ENCODE data around the gene WDR4. TPM values are rescaled to one million over a fixed set of nuclear protein-coding genes. Genes with fewer than 3 reads are reported as not detected.
"Not testable (repeated sequence)": the region's sequence is repeated elsewhere in the genome, so short reads cannot be mapped to it uniquely, and the experiment has no call there.

WDR4 gene
- total RNA-seq, 4 donors from 2014 or later, result 13.0 to 30.6 (median 17.4) TPM

DNA sequence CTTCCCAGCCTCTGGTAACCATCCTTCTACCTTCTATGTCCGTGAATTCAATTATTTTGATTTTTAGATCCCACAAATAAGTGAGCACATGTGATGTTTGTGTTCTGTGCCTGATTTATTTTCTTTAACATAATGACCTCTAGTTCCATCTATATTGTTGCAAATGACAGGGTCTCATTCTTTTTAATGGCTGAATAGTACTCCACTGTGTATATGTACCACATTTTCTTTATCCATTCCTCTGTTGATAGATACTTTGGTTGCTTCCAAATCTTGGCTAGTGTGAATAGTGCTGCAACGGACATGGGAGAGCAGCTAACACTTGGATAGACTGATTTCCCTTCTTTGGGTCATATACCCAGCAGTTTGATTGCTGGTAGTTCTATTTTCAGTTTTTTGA, 51.8 kb downstream of the WDR4 start:
- DNase-seq (ENCODE audit: low spot score in 2 of 2), result no peak
- H3K4me3 ChIP-seq, result no peak overlapping the region
- TF ChIP-seq EP300 (IDR thresholded peaks at IDR 0.05) (no peak), CTCF (IDR thresholded peaks at IDR 0.05) (no peak), POLR2A (IDR thresholded peaks at IDR 0.05) (no peak)
- WGBS, 2 donors, result 76 to 85% methylated on average over 2 of the region's 2 CpGs
- peaks cover 0 to 9% (median 0%) of the 10 kb centered on the region in 4 donors for H3K9me3 ChIP-seq
- H3K27me3 ChIP-seq, result peaks cover 0 to 55% of the 10 kb centered on the region in 2 donors
- H3K36me3 ChIP-seq, result no peaks in the 10 kb centered on the region
- H3K27ac ChIP-seq, result no peak overlapping the region
- H3K4me1 ChIP-seq, result no peaks in the 10 kb centered on the region

- H3K9me3 ChIP-seq, result no peaks in the 10 kb centered on the region
- H3K36me3 ChIP-seq, result no peaks in the 10 kb centered on the region
- TF ChIP-seq POLR2A (IDR thresholded peaks at IDR 0.05), result no peak
- TF ChIP-seq EP300 (IDR thresholded peaks at IDR 0.05), result no peak
- no peak for TF ChIP-seq CTCF (IDR thresholded peaks at IDR 0.05)
- no peak for DNase-seq (ENCODE audit: low spot score in 2 of 2)
- no peaks in the 10 kb centered on the region for H3K27me3 ChIP-seq
- no peak overlapping the region for H3K27ac ChIP-seq
- 83 to 89% methylated on average over 8 of the region's 8 CpGs for WGBS, 2 donors
- H3K4me1 ChIP-seq, result no peaks in the 10 kb centered on the region
- no peak overlapping the region for H3K4me3 ChIP-seq
Measured at GRCh38 chr21:42820616-42821465, 58.5 kb downstream of the WDR4 start.

- Histone ChIP-seq H3K27ac (no peak overlapping the region), H3K4me3 (no peak overlapping the region), H3K27me3 (no peaks in the 10 kb centered on the region), H3K36me3 (no peaks in the 10 kb centered on the region), H3K9me3 (no peaks in the 10 kb centered on the region), H3K4me1 (no peaks in the 10 kb centered on the region)
- 74 to 88% methylated on average over 7 of the region's 7 CpGs for WGBS, 2 donors
- no peak for DNase-seq (ENCODE audit: low spot score in 2 of 2)
- TF ChIP-seq CTCF (IDR thresholded peaks at IDR 0.05), result no peak
- TF ChIP-seq POLR2A (IDR thresholded peaks at IDR 0.05), result no peak
- no peak for TF ChIP-seq EP300 (IDR thresholded peaks at IDR 0.05)
Measured at GRCh38 chr21:42819861-42820615, 59.3 kb downstream of the WDR4 start.

DNA sequence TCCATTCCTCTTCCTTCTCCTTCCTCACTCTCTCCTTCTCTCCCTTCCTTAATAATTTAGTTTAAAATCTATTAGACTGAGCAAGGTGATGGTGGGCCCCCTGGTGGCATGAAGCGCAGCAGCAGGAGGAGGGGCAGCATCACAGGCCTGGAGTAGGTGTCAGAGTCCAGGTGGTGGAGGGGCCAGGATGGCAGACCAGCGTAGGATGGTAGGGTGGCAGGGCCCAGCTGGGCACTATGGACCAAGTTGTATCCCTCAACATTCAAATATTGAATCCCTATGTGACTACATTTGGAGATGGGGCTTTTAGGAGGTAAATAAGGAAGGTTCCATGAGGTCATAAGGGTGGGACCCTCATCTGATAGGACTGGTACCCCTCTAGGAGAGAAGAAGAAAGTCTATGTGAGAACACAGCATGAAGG, 61.0 kb downstream of the WDR4 start:
- TF ChIP-seq EP300 (IDR thresholded peaks at IDR 0.05), result no peak
- TF ChIP-seq CTCF (IDR thresholded peaks at IDR 0.05), result peak; percentile 72 to 86 (median 83)
- no peak overlapping the region for H3K4me3 ChIP-seq
- H3K9me3 ChIP-seq, result no peaks in the 10 kb centered on the region
- 37 to 42% methylated on average over 2 of the region's 2 CpGs for WGBS, 2 donors
- H3K27ac ChIP-seq, result no peak overlapping the region
- no peaks in the 10 kb centered on the region for H3K4me1 ChIP-seq
- no peaks in the 10 kb centered on the region for H3K27me3 ChIP-seq
- peak; percentile 48 to 74 for DNase-seq (ENCODE audit: low spot score in 2 of 2)
- no peaks in the 10 kb centered on the region for H3K36me3 ChIP-seq

- TF ChIP-seq EP300 (IDR thresholded peaks at IDR 0.05), result no peak
- no peak for TF ChIP-seq CTCF (IDR thresholded peaks at IDR 0.05)
- TF ChIP-seq POLR2A (IDR thresholded peaks at IDR 0.05), result no peak
- Histone ChIP-seq H3K27ac (no peak overlapping the region), H3K27me3 (peaks cover 0 to 6% of the 10 kb centered on the region in 2 donors), H3K9me3 (no peaks in the 10 kb centered on the region), H3K36me3 (no peaks in the 10 kb centered on the region), H3K4me1 (no peaks in the 10 kb centered on the region), H3K4me3 (no peak overlapping the region)
- DNase-seq (ENCODE audit: low spot score in 2 of 2), result no peak
- WGBS, 2 donors, result 81 to 96% methylated on average over 1 of the region's 1 CpG
Measured at GRCh38 chr21:42815217-42815616, 64.1 kb downstream of the WDR4 start.

DNA sequence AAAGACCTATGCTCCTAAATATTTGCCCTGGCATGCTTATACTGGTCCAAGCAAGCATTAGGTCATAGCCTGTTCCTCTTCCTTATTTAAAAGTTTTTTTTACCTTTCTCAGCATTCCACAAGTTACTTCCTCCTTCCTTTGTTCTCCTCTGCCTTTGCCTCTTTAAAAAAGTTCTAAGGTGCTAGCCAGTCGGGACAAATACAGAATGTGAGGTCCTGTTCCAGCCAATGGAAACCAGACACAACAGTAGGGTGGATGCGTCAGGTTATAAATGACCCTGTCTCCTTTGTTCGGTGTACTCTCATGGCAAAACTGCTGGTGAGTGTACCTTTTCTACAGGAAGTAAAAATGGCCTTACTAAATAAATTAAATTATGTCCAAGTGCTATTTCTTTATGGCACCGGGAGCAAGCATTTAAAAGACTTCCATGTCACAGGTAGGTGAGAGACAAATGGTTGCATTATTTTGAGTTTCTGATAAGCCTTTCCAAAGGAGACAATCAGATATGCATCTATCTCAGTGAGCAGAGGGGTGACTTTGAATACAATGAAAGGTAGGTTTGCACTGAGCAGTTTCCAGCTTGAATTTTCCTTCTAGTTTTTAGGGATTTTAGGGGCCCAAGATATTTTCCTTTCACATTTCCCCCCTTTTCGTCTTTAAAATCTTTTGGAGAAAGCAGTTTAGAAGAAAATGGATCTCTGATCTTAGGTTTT, 66.7 kb downstream of the WDR4 start:
- peaks cover 0 to 13% of the 10 kb centered on the region in 2 donors for H3K27me3 ChIP-seq
- 64 to 74% methylated on average over 5 of the region's 5 CpGs for WGBS, 2 donors
- H3K9me3 ChIP-seq; H3K36me3 ChIP-seq; DNase-seq (ENCODE audit: low spot score in 2 of 2); H3K27ac ChIP-seq; H3K4me1 ChIP-seq; H3K4me3 ChIP-seq: not testable (repeated sequence)
